HAP-1 (cell line): ENCODE results near the gene ANTXR1.

ENCODE experiments used
- DNase-seq, 2 experiments: peaks; one replicate each; pipeline ENCODE4 v3.0.0-alpha.2; 2016 to 2020; ENCODE audit warnings: low spot score in 2 of 2
- H3K27me3 ChIP-seq: fragments of 250-450 bp; sonication (Bioruptor Pico); 2 replicates; pipeline ENCODE4 v1.5.1; 2020; ENCODE audit warnings: low read depth, mild to moderate bottlenecking, moderate library complexity
- H3K36me3 ChIP-seq: fragments of 250-450 bp; sonication (Bioruptor Pico); replicated peaks from 2 replicates; pipeline ENCODE4 v1.5.1; 2020; ENCODE audit warnings: mild to moderate bottlenecking
- H3K4me1 ChIP-seq: fragments of 250-450 bp; sonication (Bioruptor Pico); 2 replicates; pipeline ENCODE4 v1.5.1; 2020; ENCODE audit warnings: mild to moderate bottlenecking
- H3K4me3 ChIP-seq: fragments of 250-450 bp; sonication (Bioruptor Pico); 2 replicates; pipeline ENCODE4 v1.5.1; 2020; ENCODE audit warnings: mild to moderate bottlenecking, moderate library complexity
- H3K9me3 ChIP-seq: fragments of 250-450 bp; sonication (Bioruptor Pico); 2 replicates; pipeline ENCODE4 v1.5.1; 2020; ENCODE audit warnings: mild to moderate bottlenecking, moderate library complexity
- in situ Hi-C: fragments of 300-500 bp; cut with MboI; formaldehyde crosslinking; loops from 3 replicates; pipeline ENCODE4 v1.14.3; 2020; ENCODE audit warnings: low sequenced_read_pairs, inconsistent platforms, mixed read lengths

The ANTXR1 gene

DNA sequence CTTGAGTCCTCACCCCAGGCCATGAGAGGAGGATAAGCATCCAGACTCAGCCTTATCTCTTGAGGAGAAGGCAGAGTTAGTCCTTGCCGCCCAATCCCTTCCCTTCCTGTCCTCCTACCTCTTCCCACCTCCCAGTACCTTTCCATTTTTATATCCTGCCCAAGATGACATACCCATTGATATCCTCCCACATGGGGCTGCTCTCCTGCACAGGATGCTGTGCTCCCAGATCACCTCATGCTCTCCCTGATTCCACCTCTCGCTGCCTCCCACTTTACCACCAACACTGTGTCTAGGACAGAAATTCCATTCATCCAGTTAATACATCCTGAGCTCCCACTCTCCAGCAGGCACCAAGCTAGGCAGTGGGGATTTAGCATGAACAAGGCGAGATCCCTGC, 191.7 kb downstream of the ANTXR1 start:
- Histone ChIP-seq H3K4me3 (no peak overlapping the region), H3K4me1 (no peaks in the 10 kb centered on the region), H3K27me3 (no peaks in the 10 kb centered on the region), H3K9me3 (no peaks in the 10 kb centered on the region), H3K36me3 (no peaks in the 10 kb centered on the region)
- in situ Hi-C loops, result no loop called here
- no peak for DNase-seq

DNA sequence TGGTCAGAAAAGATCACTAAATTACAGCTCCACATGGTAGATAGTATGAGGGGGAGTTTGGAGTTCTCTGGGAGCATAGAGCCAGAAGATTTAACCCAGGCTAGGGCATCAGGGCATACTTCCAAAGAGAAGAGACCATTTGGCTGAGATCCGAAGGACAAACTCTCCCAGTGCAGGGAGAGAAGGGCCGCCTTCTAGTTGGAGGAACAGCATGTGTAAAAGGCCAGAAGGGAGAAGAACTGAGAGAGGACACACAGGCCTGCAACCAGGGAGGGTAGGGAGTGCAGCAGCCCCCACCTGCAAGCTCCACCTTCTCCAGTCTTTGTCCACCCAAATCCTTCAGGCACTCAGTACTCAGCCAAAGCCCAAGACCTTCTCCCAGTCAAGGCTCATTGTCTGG, 192.1 kb downstream of the ANTXR1 start:
- H3K36me3 ChIP-seq, result no peaks in the 10 kb centered on the region
- H3K4me3 ChIP-seq, result no peak overlapping the region
- H3K9me3 ChIP-seq, result no peaks in the 10 kb centered on the region
- in situ Hi-C loops, result no loop called here
- no peaks in the 10 kb centered on the region for H3K4me1 ChIP-seq
- DNase-seq, result no peak
- H3K27me3 ChIP-seq, result no peaks in the 10 kb centered on the region

DNA sequence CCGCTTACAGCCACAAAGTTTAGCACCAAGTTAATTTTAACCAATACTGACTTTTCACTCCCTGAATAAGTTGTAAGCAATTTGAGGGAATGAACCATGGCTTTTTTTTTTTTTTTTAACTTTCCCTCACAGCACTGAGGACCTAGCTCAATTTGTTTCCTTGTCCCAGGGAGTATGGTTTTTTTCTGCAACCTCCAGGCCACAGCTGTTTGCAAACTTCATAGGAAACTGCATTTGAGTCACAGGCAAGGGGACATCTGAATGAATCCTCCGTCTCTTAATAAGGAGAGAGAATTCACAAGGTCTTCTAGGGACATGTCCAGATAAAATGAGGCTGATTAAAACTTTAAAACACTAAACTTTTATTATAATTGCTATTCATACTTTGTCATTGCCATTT, 192.5 kb downstream of the ANTXR1 start:
- Histone ChIP-seq H3K4me3 (no peak overlapping the region), H3K4me1 (no peaks in the 10 kb centered on the region), H3K27me3 (no peaks in the 10 kb centered on the region), H3K36me3 (no peaks in the 10 kb centered on the region), H3K9me3 (no peaks in the 10 kb centered on the region)
- no peak for DNase-seq
- in situ Hi-C loops, result no loop called here

DNA sequence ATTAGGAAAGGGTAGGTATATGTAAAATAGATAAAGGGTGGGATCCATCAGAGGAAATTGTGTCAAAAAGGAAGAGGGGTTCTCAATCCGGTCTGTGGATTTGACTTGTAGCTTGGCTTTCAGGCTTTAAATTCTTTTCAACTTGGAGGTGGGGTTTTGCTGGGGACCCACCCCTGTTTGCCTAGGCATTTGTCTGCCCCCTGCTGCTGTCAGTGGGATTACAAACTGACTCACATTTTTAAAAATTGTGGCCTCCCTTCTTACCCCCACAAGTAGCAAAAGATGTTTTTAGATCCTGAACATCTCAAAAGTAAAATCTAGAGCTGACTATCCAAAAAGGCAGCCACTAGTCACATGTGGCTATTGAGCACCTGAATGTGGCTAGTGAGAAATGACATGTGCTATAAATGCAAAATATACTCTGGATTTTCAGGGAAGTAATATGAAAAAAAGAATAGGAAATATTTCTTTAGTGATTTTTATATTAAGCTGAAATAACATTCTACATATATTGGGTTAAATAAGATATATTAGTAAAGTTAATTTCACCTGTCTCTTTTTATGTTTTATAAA, 195.1 kb downstream of the ANTXR1 start:
- no peaks in the 10 kb centered on the region for H3K9me3 ChIP-seq
- no peak overlapping the region for H3K4me3 ChIP-seq
- in situ Hi-C loops, result no loop called here
- no peaks in the 10 kb centered on the region for H3K4me1 ChIP-seq
- no peaks in the 10 kb centered on the region for H3K36me3 ChIP-seq
- DNase-seq, result no peak
- H3K27me3 ChIP-seq, result no peaks in the 10 kb centered on the region

DNA sequence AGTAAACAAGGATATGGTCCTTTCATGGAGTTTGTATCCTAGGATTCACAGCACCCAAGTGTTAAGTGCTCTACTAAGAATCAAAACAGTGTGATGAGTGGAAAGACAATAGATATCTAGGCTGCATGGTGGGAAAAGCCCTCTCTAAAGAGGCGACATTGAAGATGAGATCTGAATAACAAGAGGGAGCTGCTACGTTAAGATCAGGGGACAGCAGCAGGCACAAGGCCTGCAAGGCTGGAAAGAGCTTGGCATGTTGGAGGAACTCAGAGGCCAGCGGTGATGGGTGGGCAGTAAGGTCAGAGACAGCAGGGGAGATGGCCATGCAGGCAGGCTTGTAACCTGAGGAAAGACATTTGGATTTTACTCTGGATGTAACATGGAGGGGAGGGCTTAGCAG, 196.5 kb downstream of the ANTXR1 start:
- H3K36me3 ChIP-seq, result no peaks in the 10 kb centered on the region
- no peaks in the 10 kb centered on the region for H3K4me1 ChIP-seq
- no peak overlapping the region for H3K4me3 ChIP-seq
- no peaks in the 10 kb centered on the region for H3K9me3 ChIP-seq
- DNase-seq, result no peak
- no peaks in the 10 kb centered on the region for H3K27me3 ChIP-seq
- in situ Hi-C loops, result no loop called here

DNA sequence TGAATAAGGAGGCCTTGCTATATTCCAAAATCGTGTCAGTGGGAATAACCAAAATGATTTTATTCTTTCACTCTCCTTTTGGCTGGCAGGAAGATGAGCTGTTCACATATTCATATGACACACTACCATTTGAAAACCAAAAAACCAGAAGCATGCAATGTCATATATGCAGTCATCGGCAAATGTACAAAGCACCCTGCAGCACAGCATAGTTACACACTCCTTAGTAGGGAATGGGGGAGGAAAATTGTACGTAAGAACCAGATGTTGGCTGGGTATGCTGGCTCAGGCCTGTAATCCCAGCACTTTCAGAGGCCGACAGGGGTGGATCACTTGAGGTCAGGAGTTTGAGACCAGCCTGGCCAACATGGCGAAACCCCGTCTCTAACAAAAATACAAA, 197.4 kb downstream of the ANTXR1 start:
- in situ Hi-C loops, result no loop called here
- no peak overlapping the region for H3K4me3 ChIP-seq
- H3K4me1 ChIP-seq, result no peaks in the 10 kb centered on the region
- H3K36me3 ChIP-seq, result no peaks in the 10 kb centered on the region
- H3K9me3 ChIP-seq, result no peaks in the 10 kb centered on the region
- no peaks in the 10 kb centered on the region for H3K27me3 ChIP-seq
- DNase-seq, result no peak

DNA sequence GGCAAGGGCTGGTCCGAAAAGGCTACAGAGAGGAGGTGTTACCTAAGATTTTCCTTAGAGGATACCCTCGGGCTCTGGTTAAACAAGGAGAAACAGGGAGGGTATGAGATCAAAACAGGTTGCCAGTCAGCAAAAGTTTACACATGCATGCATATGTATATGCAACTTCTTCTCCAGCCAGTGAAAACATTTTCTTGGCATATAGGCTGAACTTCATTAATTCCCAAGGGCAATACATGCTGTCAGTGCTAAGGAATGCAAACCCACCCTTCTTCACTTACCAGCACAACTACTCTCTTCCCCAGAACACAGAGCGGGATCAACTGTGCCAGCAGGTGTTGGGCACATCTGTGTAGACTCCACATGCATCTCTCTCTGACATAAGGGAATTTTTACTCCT, 198.1 kb downstream of the ANTXR1 start:
- in situ Hi-C loops, result no loop called here
- Histone ChIP-seq H3K36me3 (no peaks in the 10 kb centered on the region), H3K4me3 (no peak overlapping the region), H3K27me3 (no peaks in the 10 kb centered on the region), H3K4me1 (no peaks in the 10 kb centered on the region), H3K9me3 (no peaks in the 10 kb centered on the region)
- no peak for DNase-seq

DNA sequence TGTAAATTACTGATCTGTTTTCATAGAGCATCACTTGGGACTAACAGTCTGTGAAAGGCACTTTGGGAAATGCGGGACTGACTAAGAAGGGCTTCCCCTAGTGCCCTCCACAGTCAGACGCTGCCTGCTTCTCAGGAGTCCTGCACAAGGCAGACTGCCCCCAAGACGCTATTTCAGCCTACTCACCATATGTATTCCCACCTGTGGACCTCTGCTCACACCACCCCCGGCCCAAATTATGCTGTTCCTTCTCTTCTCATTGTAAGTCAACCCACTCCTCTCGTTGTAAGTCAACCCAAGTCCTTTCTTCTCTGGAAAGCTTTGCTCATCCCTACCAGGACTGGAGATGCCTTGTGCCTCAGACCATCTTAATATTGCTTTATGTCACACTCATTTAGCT, 198.7 kb downstream of the ANTXR1 start:
- Histone ChIP-seq H3K36me3 (no peaks in the 10 kb centered on the region), H3K9me3 (no peaks in the 10 kb centered on the region), H3K4me1 (no peaks in the 10 kb centered on the region), H3K4me3 (no peak overlapping the region), H3K27me3 (no peaks in the 10 kb centered on the region)
- DNase-seq, result no peak
- in situ Hi-C loops, result no loop called here

DNA sequence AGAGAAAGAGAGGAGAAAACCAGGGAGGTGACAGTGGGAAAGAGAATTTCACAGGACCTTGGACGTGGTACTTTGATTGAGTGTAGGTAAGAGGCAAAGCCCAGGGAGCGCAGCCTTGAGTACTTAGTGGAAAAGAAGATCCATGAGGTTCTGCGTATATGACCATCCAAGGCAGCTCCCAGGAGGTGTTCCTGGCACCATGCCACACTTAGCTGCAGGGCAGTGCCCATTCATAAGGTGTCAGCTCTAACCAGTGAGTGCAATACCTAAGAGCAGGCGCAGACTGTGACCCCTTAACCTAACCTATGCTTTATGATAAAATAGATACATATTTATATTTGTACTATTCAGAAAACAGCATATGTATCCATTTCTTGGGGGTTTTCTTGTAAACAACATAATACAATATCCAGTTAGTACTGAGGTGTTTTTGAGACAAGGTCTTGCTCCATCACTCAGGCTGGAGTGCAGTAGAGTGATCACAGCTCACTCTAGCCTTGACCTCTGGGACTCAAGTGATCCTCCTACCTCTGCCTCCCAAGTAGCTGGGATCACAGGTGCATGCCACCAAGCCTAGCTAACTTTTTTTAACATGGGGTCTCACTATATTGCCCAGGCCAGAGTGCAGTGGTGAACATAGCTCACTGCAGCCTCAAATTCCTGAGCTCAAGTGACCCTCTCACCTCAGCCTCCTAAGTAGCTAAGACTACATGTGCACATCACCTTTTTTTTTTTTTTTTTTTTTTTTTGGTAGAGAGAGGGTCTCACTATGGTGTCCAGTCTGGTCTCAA, 199.5 kb downstream of the ANTXR1 start:
- Histone ChIP-seq H3K4me1 (no peaks in the 10 kb centered on the region), H3K36me3 (no peaks in the 10 kb centered on the region), H3K4me3 (no peak overlapping the region), H3K27me3 (no peaks in the 10 kb centered on the region), H3K9me3 (no peaks in the 10 kb centered on the region)
- in situ Hi-C loops, result no loop called here
- no peak for DNase-seq

DNA sequence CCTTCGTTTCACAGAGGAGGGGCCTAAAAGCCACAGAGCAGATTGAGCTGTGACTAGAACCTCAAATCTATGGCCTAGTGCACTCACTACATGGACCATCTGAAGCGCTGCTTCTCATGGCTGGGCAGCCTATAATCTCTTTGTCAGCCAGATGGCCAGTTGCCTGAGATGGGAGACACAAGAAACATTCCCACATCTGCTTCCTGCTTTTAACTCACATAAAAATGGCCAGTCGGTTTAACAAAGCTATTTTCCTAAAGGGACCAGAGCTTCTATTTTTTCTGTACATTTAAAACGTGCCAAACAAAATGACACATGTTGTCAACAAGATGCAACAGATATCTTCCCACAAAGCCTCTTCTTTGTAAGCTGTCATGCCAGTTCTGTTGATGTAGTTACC, 200.2 kb downstream of the ANTXR1 start:
- no peaks in the 10 kb centered on the region for H3K27me3 ChIP-seq
- DNase-seq, result no peak
- H3K4me1 ChIP-seq, result no peaks in the 10 kb centered on the region
- H3K9me3 ChIP-seq, result no peaks in the 10 kb centered on the region
- in situ Hi-C loops, result no loop called here
- H3K4me3 ChIP-seq, result no peak overlapping the region
- H3K36me3 ChIP-seq, result no peaks in the 10 kb centered on the region

DNA sequence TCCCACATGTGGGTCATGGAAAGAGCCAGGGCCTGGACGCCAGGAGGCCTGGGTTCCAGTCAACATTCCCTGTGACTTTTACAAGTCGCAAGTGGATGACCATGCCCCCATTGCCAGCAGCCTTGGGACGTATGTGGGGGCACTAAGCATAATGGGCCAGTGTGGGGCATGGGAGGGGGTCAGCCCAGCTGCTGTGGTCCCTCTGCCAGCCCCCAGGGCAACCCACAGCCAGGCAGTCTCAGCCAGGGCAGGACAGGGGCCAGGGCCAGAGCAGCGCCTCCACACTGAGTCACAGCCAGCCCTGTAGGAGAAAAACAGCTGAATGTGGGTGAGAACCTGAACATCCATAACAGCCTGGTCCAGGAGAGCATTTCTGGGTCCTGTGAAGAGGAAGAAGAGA, 200.8 kb downstream of the ANTXR1 start:
- in situ Hi-C loops, result no loop called here
- Histone ChIP-seq H3K9me3 (no peaks in the 10 kb centered on the region), H3K27me3 (no peaks in the 10 kb centered on the region), H3K4me3 (no peak overlapping the region), H3K4me1 (no peaks in the 10 kb centered on the region), H3K36me3 (no peaks in the 10 kb centered on the region)
- DNase-seq, result no peak

DNA sequence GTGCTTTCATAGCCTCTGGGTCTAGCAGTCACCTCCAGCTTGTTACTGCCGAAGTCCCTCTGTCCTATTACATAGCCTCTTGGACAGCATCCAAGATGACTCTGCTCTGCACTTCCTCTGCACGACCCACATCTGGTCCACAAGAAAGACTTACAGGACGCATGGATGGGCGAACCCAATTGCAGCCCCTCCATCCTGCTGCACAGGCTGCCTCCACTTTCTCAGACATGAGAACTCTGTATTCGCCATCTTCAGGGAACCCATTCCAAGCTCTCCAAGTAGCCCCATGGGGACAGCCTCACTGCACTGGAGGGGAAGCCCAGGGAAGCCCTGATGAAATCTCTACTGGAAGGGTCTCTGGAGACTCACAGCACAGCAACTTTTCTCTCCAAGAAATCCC, 201.9 kb downstream of the ANTXR1 start:
- no peak for DNase-seq
- H3K4me1 ChIP-seq, result no peaks in the 10 kb centered on the region
- H3K27me3 ChIP-seq, result no peaks in the 10 kb centered on the region
- in situ Hi-C loops, result no loop called here
- no peak overlapping the region for H3K4me3 ChIP-seq
- no peaks in the 10 kb centered on the region for H3K36me3 ChIP-seq
- no peaks in the 10 kb centered on the region for H3K9me3 ChIP-seq

DNA sequence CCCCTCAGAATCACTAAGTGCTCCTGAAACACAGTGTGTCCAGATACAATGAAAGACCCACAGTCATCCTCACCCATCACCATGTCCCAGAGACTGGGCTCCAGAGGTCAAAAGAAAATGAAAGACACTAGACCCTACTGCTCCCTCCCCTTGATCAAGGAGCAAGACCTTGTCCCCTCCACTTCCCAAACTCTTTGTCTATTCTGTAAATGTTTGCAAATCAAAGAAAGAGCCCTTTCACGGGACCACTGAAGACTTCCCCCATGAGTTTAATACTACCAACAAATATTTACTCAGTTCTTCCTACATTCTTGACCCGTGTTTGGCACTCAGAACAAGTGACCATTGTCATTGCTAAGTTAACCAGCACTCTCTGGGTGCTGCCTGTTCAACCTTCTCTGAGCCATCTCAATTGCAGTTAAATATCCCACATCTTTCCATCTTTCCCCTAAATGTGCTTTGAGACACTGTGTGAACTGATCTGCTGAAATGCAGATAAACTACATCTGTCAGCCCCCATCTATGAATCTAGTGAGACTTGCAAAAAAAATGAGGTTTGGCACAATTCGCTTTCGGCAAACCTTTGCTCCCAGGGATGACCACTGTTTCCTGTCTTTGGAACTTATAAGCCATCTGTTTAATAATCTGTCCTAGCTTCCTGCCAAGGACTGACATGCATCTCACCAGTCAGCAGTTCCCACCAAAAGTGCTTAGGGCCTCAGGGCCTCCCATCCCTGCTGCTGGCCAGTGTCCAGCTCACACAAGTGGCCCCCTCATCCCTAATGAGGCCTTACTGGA, 203.8 kb downstream of the ANTXR1 start:
- no peaks in the 10 kb centered on the region for H3K36me3 ChIP-seq
- in situ Hi-C loops, result no loop called here
- H3K9me3 ChIP-seq, result no peaks in the 10 kb centered on the region
- no peak for DNase-seq
- no peaks in the 10 kb centered on the region for H3K4me1 ChIP-seq
- no peaks in the 10 kb centered on the region for H3K27me3 ChIP-seq
- H3K4me3 ChIP-seq, result no peak overlapping the region

DNA sequence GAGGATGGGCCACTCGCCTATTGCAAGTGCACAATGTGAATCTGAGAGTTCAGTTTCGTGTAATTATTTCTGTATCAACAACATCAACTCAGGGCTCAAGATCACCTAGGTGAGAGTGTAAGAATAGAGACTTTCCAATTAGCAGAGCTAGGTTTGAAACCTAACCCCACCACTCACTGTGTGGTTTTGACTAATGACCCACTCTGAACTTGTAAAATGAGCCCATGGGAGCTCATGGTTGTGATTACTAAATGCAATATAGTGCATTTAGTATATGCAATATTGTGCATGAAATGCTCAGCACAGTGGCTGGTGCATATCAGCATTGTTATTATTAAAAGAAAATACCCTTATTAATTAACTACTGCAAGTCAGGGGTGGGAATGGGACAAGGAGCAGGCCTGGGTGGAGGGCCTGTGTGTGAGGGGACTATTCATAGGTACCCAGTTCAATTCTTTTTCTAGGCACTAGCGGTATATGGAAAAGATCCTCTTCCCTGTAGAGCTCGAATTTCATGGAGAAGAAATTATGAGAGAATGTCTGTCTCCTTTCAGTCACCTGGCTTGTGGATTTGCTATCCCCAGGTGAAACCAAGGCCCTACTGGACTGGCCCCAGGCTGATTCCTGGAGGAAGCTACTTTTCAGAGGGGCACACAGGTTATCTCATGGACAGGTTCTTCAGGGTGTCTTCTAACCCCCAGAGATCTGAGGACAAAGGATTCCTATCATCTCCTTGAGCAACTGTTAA, 204.5 kb downstream of the ANTXR1 start:
- H3K4me1 ChIP-seq, result no peaks in the 10 kb centered on the region
- no peaks in the 10 kb centered on the region for H3K27me3 ChIP-seq
- H3K36me3 ChIP-seq, result no peaks in the 10 kb centered on the region
- DNase-seq, result no peak
- in situ Hi-C loops, result no loop called here
- no peaks in the 10 kb centered on the region for H3K9me3 ChIP-seq
- no peak overlapping the region for H3K4me3 ChIP-seq
